GM15510 (cell line): ENCODE results near the gene SMIM3.

Source experiments
- POLR2A ChIP-seq: IDR thresholded peaks from 3 replicates; pipeline ENCODE4 v1.6.1; 2011; ENCODE audit warnings: borderline replicate concordance; ENCODE audit not compliant: insufficient read length; ENCODE audit errors: extremely low read depth

The SMIM3 gene

DNA sequence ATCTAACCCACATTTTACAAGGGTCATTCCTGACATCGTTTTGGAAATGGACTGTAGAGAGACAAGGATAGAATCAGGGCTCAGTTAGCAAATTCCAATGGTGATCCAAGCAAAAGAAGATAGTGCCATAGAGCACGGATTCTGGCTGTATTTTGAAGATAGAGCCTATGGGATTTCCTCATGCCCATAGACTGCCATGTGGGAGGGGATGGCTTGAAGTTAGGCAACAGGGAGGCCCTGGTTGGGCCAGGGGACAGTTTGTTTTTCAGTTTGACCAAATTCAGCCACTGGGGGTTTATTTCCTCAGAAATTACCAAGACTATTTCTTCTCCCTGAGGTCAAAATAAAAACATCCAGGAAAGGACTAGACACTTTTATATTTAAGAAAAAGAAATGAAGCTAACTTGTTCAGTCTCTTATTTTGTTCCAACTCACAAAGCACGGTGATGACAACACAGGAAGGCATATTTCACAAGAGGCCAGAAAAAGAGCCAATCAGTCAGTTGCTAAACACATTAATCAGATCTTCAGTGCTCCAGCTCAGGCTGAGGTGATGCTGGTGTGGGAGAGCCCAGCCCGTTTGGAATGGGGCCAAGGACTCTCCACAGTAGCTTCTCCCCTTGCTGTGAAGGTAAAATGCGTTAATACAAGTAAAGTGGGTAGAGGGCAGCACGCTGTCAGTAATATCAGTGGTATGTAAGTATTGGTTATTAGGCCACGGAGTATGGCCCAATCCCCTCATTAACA is 15.4 kb upstream of the SMIM3 start:
- TF ChIP-seq POLR2A: no peak

DNA sequence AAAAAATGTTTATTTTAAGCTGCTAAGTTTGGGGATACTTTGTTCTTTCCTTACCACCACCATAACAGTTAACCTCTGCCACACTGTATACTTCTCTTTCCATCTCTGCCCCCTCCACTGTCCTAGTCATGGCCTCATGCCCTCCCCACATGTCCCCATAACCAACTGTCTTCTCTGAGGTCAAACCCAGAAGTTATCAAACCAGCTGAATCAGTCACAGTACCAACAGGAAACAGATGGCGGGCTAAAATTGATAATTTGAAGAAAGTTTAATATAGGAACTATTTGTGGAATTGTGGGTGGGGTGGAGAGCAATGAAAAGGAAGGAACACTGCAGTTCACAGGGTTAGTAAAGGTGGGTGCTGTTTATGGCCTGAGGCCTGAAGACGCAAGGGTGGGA is 14.0 kb upstream of the SMIM3 start:
- TF ChIP-seq POLR2A: no peak

DNA sequence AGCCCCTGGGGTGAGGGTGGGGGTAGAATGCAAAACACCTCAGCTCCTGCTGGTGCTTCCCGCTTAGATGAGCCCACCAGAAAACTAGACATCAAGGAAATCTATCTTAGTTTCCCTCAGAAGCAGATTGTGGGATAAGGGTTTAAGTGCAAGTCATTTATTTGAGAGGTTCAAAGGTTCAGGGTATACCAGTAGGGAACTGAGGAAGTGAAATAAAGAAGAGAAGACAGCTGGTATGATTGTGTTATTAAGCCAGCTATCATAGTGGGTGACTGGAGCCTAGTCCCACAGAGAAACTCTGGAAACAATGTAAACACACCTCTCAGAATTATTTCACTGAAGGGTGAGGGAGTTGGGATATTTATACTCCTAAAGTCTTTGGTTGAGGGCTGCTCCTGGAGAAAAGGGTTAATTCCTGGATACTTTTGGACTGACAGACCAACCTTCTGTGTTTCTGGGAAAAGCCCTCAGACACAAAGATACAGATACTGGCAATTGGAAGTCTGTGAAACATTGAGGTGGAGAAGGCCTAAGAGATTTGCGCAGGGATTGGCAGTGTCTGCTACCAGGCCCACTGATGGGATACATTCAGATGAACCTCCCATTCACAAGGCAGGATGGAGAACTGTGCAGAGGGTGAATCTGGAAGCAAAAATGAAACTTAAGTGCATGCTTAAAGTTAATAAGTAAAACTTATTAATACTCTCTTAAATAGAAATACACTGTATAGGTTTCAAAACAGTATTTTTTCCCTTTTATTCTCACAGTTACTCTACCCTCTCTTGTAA is 13.4 kb upstream of the SMIM3 start:
- no peak for TF ChIP-seq POLR2A

DNA sequence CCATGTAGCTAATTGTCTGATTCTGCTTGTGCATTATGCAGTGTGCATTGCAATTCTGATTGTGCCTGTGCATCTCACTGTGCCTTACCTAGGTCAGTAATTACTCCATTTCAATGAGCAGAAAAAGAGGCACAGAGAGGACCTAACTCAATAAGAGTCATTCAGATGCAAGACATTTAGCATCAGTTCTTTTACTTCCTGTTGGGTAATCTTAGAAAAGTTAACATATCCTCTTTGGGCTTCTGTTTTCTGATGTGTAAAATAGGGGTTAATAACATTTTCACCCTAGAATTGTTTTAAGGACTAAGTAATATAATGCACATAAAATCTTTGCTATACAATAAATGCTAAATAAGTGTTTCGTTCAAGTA is 12.8 kb upstream of the SMIM3 start:
- TF ChIP-seq POLR2A: no peak

DNA sequence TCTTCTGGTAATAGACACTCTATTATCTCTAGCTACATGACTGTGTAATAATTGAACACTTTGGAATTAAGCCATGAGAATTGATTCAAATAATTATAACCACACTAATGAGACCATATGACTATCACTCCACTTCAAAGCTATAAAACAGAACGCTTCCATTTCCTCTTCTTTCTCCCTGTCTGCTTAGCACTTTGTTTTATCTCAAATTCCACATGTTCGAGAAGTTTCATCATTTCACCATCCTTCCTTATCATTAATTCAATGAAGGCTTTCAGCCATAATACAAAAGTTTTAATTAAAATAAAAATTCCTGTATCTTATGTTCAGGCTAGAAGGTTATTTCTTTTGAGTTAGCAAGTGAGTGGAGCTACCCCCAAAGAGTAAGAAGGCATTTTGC is 12.3 kb upstream of the SMIM3 start:
- no peak for TF ChIP-seq POLR2A

DNA sequence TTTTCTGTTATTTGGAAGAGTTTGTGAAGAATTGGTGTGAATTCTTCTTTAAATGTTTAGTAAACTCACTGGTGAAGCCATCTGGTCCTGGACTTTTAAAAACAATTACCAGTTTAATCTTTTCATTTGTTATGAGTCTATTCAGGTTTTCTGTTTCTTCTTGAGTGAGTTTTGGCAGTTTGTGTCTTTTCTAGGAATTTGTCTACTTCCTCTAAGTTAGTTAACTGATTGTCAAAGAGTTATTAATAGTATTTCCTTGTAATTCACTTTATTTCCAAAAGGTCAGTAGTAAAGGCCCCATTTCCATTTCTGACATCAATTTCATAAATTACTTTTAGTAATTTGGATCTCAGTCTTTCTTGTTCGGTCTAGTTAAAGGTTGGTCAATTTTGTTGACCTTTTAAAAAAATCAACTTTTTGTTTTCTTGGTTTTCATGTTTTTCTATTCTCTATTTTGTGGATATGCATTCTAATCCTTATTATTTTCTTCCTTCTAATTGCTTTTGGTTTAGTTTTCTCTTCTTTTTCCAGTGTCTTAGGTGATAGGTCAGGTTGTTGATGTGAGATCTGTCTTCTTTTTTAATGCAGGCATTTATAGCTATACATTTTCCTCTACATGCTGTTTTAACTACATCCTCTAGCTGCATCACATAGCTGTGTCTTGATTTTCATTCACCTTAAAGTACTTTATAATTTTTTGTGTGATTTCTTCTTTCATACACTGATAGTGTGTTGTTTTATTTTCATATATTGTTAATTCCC is 7.3 kb upstream of the SMIM3 start:
- no peak for TF ChIP-seq POLR2A

DNA sequence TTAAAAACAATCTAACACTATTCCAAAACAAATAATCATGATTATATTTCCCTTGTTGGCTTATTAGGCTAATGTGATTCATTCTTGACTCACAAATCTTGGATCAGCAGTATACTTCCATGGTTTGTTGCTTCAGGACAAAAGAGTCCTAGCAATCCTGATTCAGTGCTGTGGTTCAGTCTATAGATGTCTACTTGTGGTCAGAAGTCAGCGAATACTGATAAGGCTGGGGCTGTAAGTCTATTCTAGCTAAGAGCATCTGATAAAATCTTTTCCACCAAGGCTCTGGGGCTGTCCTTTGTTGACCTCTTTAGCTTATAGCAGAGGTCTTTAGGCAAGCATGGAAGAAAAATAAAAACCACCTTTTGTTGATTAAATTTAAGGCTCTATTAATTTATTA is 4.4 kb upstream of the SMIM3 start:
- TF ChIP-seq POLR2A: no peak

DNA sequence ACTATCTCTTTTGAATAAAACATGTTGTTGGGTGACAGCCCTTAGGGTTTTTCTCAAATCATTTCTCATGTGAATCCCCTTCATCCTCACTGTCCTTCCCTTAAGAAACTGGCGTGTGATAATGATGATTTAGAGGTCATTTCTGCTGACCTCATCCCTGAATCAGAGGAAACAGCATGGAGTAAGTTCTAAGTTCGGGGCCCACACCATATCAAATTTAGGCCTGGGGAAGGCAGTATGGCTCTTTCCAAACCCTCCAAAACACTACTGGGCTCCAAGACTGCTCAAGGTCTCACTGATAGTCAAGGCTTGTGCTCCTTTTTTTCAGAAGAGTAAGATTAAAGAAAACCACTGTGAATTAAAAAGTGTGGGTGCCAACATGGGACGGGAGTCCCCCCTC is 872 bp upstream of the SMIM3 start:
- TF ChIP-seq POLR2A: no peak

DNA sequence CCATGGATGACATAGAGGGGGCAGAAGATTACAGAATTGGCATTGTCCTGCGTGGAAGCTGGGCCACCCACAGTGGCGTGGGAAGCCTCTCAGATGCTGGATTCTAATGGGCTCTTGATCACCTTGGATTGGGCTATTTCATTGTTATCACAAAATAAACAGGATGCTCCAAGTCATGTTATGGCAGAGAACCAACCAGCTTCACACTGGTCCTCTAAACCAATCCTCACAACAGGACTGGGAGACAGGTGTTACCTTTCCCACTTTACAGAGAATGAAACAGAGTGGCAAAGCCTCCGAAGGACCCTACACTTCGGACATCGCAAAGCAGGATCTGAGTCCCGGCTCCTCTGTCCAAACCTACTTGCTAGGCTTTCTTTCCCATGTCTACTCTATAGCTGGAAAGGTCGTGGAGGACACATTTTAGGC is 455 bp upstream of the SMIM3 start:
- TF ChIP-seq POLR2A: no peak

DNA sequence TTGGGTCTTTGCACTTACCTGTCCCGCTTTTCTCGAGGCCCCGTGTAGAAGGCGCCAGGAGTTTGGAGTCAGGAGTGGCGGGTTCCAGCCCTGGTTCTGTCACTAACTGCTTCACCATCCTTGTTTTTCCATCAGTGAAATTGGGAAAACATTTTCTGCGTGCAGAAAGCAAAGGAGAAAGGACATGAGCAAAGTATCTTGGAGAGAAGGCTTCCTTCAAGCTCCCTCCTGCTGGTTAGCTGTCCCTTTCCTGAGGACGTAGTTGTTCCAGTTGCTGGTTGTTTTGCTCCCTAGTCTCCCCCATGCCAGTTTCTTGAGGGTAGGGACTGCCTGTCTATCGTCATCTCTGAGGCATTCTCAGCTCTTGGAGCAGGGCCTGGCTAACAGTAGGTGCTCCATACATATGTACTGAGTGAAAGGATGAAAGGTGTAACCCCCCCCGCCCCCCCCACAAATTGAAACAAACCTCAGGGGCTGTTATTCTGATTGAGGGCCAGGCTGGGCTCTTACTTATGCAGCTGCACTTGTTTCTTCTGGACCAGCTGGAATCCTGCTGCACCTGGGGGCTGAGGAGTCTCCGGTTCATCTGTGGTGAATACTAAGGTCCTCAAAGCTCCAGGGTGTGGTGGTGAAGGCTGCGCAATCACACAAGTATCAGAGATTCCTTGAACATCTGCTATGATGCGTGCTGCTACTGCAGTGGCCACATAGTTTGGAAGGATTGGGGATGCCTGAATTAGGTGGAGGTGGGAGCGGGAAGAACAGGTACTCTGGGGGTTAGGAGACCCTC is 1.0 kb downstream of the SMIM3 start:
- TF ChIP-seq POLR2A: no peak

DNA sequence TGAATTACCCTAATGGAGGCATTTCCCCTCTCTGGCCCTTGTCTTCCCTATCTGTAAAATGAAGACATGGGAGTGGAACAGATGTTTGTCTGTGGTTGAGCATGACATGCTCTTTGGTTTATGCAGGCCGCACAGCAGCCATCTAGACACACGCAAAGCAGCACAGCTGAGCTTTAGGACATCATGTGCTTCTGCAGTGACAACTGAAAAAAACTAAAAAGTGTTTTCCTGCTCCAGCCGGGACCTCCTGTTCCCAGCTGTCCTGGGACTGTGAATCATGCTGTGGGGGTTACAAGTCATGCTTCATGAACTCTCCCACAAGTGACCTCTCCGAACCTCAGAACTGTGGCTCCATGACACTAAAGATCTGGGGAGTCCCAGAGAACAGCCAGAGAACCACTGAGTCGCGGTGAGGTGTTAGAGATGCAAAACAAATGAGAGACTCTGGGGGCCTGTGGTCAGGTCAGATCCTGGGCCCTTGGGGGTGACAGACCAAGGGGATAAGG is 1.7 kb downstream of the SMIM3 start:
- no peak for TF ChIP-seq POLR2A

DNA sequence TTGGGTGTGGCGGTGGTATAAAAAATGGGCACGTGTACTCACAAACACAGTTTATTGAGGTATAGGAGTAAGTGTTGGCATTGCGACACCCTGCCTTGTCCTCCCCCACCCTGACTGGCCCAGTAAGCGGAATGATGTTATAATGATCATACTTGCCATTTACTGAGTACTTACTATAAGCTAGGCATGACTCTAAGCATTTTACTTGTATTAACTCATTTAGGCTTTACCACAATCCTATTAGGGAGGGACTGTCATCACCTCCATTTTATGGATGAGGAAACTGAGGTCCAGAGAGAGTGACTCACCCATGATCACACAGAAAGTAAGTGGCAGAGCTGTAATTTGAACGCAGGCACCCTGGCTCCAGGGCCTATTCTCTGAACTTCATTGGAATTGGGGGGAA is 2.3 kb downstream of the SMIM3 start:
- no peak for TF ChIP-seq POLR2A

DNA sequence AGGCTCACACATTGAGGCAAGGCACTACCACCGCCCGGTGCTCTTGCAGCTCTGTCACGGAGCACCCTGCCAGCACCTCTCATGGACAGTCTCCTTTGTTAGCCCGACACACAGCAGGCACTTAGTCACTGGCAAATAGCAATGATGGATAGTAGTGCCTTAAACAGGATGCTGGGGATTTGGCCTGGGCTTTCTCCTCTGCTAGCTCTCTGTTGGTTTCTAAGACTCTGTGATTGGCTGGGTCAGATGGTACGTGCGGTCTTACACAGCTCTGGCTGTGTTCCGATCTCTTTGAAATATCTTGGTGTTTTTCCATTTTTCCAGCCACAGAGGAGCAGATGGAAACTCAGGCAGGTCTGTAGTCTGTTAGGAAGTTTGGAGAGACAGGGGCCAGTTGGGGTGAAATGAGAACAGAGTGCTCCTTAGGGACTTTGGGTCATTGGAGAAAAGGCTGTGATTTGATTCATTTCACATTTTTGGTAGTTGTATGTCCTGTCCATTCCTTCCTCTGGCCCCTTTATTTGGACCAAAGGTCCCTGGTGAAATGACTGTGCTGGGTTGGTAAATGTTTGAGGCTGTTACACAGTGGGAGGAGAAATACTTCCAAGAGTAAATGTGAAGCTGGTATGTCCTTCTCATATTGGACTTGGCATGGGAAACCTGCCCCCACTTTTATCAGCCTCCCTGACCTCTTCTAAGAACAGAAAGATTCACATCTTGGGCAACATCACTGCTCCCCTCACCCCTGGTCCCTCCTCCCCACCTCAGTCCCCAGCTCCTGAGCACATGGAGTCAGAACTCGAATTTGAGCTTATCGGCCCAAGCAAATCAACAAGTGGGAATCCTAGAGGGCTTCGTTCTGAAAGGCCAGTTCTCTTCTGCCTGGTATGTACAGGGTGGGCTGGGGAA is 3.4 kb downstream of the SMIM3 start:
- no peak for TF ChIP-seq POLR2A

DNA sequence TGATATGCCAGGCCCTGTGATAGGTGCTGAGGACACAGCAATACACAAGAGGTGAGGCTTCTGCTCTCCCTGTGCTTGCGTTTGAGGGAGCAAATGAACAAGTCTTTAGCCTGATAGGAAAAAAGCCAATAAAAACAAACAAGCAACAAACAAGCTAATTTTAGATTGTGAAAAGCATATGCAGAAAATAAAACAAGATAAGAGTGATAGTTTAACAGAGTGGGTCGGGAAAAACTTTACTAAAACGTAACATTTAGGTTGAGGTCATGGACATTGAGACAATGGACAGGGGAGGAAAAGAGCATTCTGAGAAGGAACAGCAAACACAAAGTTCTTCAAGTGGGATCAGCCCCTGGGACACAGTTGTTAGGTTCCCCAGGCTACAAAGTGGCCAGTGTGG is 4.3 kb downstream of the SMIM3 start:
- TF ChIP-seq POLR2A: no peak

DNA sequence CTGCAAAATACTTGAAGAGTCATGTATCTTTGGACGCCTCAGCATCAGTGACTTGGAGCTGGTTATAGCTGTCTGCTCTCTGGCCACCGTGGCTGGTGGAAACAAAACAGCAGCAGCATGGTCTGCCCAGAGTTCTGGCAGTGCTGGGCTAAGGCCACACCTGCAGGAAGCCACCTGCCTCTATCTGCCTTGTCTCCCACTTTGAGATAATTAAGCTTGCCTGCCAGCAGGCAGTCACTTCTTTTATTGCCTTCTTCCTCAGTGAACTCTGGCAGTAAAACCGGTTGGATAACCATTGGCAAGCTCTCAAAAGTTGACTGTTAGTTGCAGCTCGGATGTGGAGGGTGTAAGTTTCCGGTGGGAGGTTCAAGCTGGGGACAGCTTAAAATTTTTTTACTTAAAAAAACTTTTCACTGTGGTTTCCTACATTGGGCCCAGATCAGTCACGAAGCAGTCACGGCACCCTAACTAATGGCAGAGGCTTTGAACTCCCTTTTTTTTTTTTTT is 4.9 kb downstream of the SMIM3 start:
- no peak for TF ChIP-seq POLR2A
